ENCODE results near the gene RAB12. TPM values are rescaled to one million over a fixed set of nuclear protein-coding genes. Genes with fewer than 3 reads are reported as not detected.
"Not testable (repeated sequence)": the region's sequence is repeated elsewhere in the genome, so short reads cannot be mapped to it uniquely, and the experiment has no call there.

Gene RAB12
- total RNA-seq, 4 donors from 2014 or later: 32.4 to 74.7 (median 41.3) TPM

DNA sequence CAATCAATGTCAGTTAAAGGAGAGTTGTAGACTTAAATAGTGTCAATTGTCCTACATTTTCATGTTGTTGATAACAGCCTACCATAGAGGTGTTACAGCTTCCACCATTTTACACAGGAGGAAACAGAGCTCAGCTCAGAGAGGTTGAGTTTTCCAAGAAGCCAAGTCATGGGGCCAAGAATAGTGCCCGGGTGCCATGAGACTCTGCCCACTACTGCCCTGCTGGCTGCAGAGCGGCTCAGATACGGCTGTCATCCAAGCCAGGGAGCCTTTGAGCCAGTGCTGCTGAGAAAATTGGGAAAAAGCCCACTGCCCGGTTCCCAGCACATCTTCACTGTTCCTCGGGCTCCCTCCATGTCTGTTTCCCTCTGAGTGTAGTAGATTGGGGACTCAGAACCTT, 22.0 kb downstream of the RAB12 start:
- ATAC-seq (ENCODE audit: low FRiP score): no peak
- TF ChIP-seq, protein P1, sequence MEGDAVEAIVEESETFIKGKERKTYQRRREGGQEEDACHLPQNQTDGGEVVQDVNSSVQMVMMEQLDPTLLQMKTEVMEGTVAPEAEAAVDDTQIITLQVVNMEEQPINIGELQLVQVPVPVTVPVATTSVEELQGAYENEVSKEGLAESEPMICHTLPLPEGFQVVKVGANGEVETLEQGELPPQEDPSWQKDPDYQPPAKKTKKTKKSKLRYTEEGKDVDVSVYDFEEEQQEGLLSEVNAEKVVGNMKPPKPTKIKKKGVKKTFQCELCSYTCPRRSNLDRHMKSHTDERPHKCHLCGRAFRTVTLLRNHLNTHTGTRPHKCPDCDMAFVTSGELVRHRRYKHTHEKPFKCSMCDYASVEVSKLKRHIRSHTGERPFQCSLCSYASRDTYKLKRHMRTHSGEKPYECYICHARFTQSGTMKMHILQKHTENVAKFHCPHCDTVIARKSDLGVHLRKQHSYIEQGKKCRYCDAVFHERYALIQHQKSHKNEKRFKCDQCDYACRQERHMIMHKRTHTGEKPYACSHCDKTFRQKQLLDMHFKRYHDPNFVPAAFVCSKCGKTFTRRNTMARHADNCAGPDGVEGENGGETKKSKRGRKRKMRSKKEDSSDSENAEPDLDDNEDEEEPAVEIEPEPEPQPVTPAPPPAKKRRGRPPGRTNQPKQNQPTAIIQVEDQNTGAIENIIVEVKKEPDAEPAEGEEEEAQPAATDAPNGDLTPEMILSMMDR (IDR thresholded peaks at IDR 0.05): no peak

DNA sequence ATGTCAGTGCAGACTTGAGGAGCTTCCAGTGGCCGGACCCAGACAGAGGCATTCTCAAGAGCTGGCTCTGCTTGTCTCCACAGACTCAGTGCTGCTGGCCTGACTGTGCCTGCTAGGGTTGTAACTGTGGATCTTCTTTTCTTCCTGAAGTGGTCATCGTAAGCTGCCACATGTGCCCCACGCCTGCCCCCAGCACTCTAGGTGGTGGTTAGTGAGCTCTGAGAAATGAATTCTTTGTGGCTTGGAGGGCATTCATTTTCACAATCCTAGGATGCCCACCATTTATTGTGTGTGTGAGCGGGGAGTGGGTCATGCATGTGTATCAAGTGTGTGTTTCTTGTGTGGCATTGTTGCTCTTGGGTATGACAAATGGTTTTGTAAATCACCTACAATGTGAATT, 23.1 kb downstream of the RAB12 start:
- no peak for DNase-seq (ENCODE audit: low spot score)
- no peak for ATAC-seq (ENCODE audit: low FRiP score)
- TF ChIP-seq, protein P1 (IDR thresholded peaks at IDR 0.05): no peak

More for the DNA sequence above, 22.0 kb downstream of the RAB12 start:
- DNase-seq (ENCODE audit: low spot score): no peak

DNA sequence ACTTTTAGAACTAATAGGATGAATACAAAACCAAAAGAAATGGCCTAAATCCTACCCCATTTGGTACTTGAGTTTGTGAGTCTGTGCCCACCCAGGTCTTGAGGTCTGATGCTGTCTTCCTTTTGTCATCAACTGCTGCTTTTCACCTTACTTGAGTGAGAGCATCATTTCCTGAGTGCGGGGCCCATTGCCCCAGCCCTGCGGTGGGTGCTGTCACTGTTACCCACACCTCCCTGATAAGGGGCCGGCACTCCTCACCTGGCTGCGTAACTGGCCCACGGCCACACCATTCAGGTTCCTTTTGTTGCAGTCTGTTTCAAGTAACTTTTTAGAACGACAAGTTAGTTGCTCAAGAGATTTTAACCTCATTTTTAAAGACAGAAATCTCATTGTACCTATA, 25.3 kb downstream of the RAB12 start:
- DNase-seq (ENCODE audit: low spot score) (no peak), ATAC-seq (ENCODE audit: low FRiP score) (no peak)
- TF ChIP-seq, protein P1 (IDR thresholded peaks at IDR 0.05): no peak

DNA sequence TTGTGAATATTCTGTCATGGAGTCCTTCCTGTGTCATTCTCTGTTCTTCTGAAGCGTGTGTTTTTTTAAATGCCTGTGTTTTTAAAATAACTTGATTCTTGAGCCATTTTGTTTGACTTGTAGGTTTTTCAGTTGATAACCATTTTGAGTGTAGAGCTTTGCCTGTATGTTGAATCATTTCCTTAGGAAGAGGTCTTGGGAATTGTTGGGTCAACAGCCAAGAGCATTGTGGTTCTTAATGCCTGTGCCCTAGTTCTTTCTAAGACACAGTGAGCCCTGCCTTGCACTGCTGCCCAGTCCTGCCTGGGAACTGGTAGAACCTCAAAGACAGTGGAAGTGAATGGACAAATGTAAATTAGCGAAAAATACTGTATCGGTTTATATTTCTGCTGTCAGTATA, 25.9 kb downstream of the RAB12 start:
- no peak for ATAC-seq (ENCODE audit: low FRiP score)
- TF ChIP-seq, protein P1 (IDR thresholded peaks at IDR 0.05): no peak
- no peak for DNase-seq (ENCODE audit: low spot score)

DNA sequence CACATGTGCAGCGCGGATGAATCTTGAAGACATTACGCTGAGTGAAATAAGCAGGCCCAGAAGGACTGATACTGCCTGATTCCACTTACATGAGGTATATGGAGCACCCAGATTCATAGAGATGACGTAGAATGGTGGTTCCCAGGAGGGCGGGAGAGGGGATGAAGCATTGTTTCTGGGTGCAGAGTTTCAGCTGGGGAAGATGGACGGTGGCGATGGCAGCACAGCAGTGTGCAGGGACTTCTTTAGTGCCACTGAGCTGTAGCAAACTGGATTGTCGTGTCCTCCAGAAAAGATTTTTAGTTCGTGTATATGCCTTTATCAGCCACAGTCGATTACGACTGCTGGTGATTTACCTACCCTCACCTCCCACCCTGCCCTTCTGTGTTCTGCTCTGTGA, 30.5 kb downstream of the RAB12 start:
- TF ChIP-seq, protein P1 (IDR thresholded peaks at IDR 0.05): no peak
- ATAC-seq (ENCODE audit: low FRiP score) (no peak), DNase-seq (ENCODE audit: low spot score) (no peak)

DNA sequence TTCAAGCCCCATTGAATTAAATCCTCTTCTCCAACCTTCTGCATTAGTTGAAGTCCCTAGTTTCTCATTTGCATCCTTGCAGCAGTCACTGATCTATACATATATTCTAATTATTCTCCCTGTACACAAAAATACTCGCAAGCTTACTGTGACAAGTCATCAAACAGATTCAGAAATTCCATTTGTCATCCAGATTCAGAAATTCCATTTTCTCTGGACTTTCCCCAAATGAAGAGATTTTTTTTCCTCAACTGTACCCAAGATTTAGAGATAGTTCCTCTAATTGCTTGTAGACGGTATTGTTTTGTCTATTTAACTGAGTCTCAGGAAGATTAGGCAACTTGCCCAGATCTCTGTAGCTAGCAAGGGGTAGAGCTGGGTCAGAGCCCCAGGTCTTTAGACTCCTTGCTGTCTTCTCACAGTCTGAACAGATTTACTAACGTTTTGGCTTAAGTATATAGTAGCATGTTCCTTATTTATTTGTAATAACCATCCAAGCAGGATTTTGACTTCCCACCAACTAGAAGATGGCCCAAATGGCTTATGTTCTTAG, 34.2 kb downstream of the RAB12 start:
- ATAC-seq (ENCODE audit: low FRiP score): no peak
- TF ChIP-seq, protein P1 (IDR thresholded peaks at IDR 0.05): no peak

DNA sequence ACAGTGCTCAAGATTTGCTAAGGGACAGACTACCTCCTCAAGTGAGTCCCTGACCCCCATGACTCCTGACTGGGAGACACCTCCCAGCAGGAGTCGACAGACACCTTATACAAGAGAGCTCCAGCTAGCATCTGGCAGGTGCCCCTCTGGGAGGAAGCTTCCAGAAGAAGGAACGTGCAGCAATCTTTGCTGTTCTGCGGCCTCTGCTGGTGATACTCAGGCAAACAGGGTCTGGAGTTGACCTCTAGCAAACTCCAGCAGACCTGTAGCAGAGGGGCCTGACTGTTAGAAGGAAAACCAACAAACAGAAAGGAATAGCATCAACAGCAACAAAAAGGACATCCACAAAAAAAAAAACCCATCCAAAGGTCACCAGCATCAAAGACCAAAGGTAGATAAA, 38.1 kb downstream of the RAB12 start:
- ATAC-seq (ENCODE audit: low FRiP score); DNase-seq (ENCODE audit: low spot score): not testable (repeated sequence)

More for the DNA sequence above, 34.2 kb downstream of the RAB12 start:
- no peak for DNase-seq (ENCODE audit: low spot score)

DNA sequence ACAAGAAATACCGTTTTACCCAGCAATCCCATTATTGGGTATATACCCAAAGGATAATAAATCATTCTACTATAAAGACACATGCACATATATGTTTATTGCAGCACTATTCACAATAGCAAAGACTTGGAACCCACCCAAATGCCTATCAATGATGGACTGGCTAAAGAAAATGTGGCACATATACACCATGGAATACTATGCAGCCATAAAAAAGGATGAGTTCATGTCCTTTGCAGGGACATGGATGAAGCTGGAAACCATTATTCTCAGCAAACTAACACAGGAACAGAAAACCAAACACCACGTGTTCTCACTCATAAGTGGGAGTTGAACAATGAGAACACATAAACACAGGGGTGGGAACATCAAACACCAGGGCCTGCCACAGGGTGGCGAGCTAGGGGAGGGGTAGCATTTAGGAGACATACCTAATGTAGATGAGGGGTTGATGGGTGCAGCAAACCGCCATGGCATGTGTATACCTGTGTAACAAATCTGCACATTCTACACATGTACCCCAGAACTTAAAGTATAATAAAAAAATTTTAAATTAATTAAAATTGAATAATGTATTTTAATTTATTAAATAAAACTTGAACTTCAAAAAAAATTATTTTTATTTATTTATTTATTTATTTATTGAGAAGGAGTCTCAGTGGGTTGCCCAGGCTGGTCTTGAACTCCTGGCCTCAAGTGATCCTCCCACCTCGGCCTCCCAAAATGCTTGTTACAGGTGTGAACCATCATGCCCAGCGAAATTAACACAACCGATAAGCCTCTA, 42.4 kb downstream of the RAB12 start:
- DNase-seq (ENCODE audit: low spot score); ATAC-seq (ENCODE audit: low FRiP score): not testable (repeated sequence)
